Hematopoietic multipotent progenitor cell (in vitro differentiated cells): ENCODE measurements around the gene RAB7B. TPM values are rescaled to one million over a fixed set of nuclear protein-coding genes. Genes with fewer than 3 reads are reported as not detected.

ENCODE experiments used
- DNase-seq, 3 donors: peaks; one replicate each; pipeline ENCODE4 v3.0.0-alpha.2; 2011 to 2015; ENCODE audit warnings: low read depth in 2 of 3, low spot score in 2 of 3
- total RNA-seq: library from RNA; depleted of rRNA; stranded (reverse); fragments of >200 nt; gene quantifications from one replicate; pipeline ENCODE4 v1.2.3, GENCODE V29; 2012

The RAB7B gene
- total RNA-seq, 1 donor: 2.7 TPM

DNA sequence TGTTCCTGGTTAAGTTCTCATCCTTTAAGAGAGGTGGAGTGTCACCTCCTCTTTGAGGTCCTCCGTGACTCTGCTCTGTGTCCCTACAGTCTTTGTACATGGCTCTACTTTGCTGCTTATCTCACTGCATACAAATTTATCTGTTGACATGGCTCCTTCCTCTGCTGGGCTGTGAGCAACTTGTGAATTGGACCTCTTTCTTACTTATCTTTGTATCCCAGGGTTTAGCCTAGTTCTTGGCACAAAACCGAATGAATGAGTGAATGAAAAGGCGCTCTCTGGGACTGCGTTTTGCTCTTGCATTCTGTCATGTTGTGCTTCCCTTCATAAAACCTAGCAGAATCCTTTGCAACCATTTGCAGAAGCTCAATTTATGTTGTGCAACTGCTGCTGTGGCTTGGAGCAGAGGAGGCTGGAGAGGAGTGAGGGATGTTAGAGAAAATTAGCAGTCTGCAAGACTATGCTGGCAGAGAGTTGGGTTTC, 72.4 kb downstream of the RAB7B start:
- no peak for DNase-seq

DNA sequence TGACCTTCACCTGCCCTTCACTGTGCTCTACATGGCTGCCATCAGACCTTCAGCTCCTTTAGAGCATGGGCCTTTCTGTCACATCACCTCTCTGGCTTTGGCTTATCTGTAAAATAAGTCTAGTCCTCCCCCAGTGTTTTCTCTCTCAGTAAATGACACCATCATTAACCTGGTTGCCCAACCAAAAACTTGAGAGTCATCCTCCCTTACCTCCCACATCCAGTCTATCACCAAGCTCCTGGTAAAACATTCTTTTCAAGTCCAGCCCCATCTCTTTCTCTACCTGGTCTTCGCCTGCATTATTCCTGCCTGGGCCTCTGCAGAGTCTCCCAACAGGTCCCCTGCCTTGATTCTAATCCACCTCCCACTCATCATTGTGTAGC, 73.0 kb downstream of the RAB7B start:
- DNase-seq: no peak

DNA sequence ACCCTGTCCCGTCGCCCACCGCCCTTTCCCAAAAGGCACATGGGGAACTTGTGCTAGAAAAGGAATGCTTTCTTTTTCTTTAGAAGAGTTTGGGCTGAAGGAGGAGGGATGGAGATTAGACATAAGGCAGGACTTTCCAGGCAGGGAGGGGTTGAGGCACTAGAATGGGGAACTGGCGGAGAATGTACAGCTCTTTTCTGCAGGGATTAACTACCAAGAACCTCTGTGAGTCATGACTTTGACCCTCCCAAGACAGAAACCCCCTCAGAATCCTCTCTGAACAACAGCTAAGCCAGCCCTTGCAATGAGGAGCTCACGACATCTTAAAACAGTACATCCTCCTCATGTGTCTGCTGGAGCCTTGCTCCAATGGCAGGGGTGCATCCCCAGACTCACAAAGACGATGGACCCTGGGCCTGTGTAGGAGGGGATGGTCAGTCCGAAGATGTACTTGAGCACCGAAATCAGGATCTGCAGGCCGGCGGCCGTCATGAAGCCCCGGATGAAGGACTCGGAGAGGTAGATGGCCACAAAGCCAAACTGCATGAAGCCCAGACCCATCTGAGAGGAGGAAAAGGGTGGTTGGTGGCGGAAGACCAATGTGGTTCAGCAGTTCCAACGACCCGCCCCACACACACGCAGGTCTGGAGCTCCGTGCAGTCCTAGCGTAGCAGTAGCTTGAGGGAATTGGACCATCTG, 73.5 kb downstream of the RAB7B start:
- no peak for DNase-seq

DNA sequence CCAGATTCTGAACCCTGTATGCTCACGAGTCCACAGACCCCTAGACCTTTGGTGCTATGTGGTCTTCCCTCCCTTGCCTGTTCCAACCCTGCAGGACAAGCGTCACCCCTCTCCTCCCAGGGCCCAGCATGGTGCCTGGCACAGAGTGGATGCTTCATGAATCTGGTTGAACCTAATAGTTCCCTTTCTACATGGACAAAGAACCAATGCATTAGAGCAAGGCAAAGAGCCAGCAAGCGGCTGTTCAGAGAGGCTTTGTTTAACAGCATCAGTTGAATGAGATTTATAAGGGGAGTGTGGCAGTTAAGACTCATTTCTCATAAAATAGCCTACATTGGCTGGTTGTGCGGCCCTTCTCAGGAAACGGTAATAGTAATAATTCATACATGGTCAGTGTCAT, 74.9 kb downstream of the RAB7B start:
- DNase-seq: no peak

DNA sequence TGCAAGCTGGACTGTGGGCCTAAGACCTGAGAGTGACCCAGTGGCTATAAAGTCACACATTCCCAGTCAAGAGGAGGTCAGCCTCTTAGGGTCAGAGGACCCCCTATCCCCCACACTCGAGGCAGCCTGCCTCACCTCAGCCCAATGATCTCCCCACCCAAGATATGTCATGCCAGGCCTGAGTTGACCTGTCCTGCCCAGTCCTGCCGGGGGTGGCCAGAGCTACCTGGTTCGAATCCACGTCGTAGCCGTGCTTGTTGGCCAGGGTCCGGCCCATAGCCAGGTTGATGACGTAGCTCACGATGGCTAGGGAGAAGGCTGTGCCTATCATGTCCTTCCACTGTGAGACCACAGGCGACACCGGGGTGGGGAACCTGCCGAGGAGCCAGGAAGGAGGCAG, 75.5 kb downstream of the RAB7B start:
- DNase-seq: no peak

DNA sequence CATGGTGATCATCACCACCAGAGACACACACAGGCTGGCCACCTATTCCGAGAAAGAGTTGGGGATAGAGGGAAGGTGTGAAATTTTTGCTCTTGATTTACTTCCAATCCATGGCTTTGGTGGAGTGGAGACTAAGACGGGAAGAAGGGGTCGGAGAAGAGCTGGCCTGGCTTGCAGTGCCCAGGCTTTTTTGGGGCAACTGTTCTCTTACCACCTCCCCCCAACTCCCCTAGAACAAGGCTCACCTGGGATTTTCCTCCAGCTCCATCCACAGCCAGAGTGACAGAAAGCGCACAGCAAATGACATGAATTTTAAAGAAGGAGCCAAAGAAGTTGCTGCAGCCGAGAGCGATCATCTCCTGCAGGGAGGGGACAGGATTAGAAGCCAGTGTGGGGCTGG, 75.9 kb downstream of the RAB7B start:
- no peak for DNase-seq

Other genes starting within 250 kb of the RAB7B start
- gene RAB29, start 227.9 kb downstream of the RAB7B start, total RNA-seq: 14.0 TPM
- 7.8 TPM for gene SLC41A1, start 190.2 kb downstream of the RAB7B start, total RNA-seq
- gene PM20D1, start 153.3 kb downstream of the RAB7B start, total RNA-seq: 0.54 TPM
- gene SLC26A9, start 59.9 kb downstream of the RAB7B start, total RNA-seq: under 0.01 TPM
- gene CTSE, start 20.5 kb upstream of the RAB7B start, total RNA-seq: under 0.01 TPM
- gene RHEX, start 49.8 kb upstream of the RAB7B start, total RNA-seq: 46.0 TPM
- 3.8 TPM for gene AVPR1B, start 114.0 kb upstream of the RAB7B start, total RNA-seq
- 0.27 TPM for gene FAM72A, start 199.4 kb upstream of the RAB7B start, total RNA-seq
- 26.1 TPM for gene SRGAP2, start 200.1 kb upstream of the RAB7B start, total RNA-seq